ENCODE data around the gene SLC12A7.
A peak's percentile ranks its signal among the peaks of the same experiment; 100 is the strongest.

The SLC12A7 gene

DNA sequence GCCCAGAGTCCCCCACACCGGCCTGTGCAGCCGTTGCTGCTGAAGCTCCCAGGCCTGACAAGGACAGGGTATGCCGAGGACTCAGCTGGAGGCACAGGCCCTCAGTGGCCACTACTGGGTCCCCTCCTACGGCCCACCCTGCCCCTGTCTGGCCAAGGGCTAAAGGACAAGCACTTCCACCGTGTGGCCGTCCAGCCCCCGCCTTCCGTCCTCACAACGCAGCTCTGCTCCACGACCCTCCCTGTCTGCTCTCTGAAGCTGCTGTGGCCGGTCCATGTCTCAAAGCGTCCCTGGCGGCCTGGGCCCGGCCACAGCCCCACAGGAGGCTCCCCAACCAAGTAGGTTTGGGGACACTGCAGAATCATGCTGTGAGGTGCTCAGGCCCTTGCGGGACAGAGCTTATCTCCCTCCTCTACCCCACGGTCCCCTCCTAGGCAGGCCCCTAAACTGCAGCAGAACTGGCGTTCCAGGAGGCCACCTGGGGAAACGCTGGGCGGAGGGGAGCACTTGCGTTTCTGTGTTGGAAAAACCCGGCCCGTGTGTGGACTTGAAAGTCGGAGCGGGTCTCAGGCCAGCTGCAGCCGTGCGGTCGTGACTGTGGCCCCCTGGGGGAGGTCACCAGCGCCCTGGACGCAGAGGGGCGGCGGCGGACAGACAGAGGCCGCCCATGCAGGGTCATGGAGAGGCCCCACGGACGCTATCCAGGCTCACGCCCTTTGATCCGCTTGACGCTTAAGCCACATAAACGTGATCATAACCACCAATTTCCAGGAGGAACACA, 57.7 kb downstream of the SLC12A7 start:
- no peak for DNase-seq (ENCODE audit: low read depth)
- no peak overlapping the region for H3K4me3 ChIP-seq (ENCODE audit: low read length)
- TF ChIP-seq, protein P1, sequence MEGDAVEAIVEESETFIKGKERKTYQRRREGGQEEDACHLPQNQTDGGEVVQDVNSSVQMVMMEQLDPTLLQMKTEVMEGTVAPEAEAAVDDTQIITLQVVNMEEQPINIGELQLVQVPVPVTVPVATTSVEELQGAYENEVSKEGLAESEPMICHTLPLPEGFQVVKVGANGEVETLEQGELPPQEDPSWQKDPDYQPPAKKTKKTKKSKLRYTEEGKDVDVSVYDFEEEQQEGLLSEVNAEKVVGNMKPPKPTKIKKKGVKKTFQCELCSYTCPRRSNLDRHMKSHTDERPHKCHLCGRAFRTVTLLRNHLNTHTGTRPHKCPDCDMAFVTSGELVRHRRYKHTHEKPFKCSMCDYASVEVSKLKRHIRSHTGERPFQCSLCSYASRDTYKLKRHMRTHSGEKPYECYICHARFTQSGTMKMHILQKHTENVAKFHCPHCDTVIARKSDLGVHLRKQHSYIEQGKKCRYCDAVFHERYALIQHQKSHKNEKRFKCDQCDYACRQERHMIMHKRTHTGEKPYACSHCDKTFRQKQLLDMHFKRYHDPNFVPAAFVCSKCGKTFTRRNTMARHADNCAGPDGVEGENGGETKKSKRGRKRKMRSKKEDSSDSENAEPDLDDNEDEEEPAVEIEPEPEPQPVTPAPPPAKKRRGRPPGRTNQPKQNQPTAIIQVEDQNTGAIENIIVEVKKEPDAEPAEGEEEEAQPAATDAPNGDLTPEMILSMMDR (conservative IDR thresholded peaks at IDR 0.05; ENCODE audit: low read length), result no peak

DNA sequence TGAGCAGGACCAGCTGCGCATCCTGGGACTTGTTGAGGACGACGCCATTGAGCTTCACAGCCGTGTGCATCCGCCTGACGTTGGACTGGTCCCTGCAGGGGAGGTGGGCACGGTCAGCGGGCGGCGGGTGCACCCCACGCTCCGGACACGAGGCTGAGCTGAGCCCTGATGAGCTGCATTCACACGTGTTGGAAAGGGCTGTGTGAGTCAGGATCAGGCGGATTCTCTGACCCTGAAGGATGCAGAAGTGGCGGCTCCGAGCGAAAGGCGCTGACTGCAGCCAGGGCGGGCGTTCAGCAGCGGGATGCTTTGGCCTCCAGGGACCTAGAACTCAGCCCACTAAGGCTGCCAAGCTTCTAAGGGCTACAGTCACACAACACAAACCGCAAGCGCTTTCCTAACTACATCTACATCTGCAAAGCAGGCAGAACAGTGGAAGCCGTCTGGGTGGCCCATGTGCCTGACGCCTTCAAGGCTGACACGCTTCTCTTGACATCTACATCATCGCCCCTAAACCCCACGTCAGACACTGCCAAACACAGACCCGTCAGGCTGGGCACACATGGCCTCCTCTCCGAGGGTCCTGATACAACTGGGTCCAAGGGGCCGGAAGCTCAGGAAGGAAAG, 58.4 kb downstream of the SLC12A7 start:
- TF ChIP-seq, protein P1 (conservative IDR thresholded peaks at IDR 0.05; ENCODE audit: low read length), result no peak
- no peak overlapping the region for H3K4me3 ChIP-seq (ENCODE audit: low read length)
- DNase-seq (ENCODE audit: low read depth), result peak; percentile 68

DNA sequence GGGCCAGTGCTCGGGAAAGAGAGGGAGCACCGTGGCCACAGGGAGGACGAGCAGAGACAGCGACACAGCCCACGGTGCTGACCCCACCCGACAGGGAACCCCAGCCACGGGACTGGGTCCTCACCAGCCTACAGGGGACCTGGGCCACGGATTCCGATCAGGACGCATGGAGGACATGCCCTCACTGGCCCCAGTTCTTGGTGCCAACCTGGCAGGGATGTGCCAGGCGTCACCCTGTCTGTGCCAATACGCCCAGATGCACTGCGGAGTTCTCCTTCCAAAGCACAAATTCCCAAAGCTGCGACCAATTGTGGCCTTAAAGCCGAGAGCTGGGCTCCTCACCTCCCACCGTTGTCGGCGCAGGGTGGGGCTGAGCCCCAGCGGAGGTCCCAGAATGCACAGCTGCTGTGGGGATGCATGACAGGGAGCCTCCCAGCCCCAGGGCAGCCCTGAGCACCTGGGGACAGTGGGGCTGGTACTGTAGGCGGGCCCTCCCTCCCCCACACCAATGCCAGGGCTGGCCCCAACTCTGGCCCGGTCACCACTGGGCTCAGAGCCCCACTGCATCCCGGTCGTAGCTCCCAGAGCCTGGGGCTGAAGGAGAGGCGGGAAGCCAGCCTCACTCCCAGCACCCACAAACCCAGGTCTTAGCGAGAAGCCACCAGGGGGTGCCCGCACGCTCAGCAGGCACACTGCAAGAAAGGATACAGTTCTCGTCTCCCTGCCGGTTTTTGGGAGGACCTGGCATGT, 59.0 kb downstream of the SLC12A7 start:
- TF ChIP-seq, protein P1 (conservative IDR thresholded peaks at IDR 0.05; ENCODE audit: low read length), result peak; percentile 16; the same call in 1 of the 2 replicates
- peak; percentile 11 for DNase-seq (ENCODE audit: low read depth)
- no peak overlapping the region for H3K4me3 ChIP-seq (ENCODE audit: low read length)

DNA sequence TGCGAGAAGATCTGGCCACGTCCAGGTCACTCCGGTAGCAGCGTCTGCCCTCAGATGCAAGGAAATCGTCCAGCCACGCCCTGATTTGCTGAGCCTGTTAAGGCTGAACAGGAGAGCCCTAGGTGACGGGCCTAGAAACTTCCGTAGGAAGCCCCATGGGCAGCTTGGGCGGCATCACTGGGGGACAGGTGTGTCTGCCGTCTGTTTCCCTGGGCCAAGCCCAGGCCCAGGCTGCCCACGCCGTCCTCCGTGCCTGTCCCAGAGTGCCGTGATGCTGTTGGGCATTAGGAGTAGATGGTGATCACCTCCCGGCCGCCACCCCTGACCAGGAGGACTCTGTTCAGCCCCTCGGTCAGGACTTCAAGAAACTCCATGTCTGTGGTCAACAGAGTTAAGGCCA, 59.8 kb downstream of the SLC12A7 start:
- TF ChIP-seq, protein P1 (conservative IDR thresholded peaks at IDR 0.05; ENCODE audit: low read length), result no peak
- DNase-seq (ENCODE audit: low read depth), result no peak
- H3K4me3 ChIP-seq (ENCODE audit: low read length), result no peak overlapping the region

DNA sequence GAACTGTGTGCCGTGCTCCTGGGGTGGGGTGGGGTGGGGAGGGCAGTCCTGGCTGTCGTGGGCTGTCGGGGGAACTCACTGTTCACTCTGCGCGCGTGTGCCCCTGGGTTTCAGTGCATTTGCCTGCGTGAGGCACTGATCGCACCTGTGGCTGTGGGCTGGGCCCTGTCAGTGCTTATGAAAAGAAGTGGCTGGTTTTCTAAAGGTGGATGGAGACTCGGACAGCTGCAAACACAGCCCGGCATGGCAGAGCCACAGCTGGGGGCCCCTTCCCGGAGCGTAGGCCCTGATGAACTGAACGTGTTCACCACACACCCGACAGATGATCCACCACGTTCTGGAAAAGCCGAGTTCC, 60.5 kb downstream of the SLC12A7 start:
- TF ChIP-seq, protein P1 (conservative IDR thresholded peaks at IDR 0.05; ENCODE audit: low read length), result no peak
- DNase-seq (ENCODE audit: low read depth), result no peak
- no peak overlapping the region for H3K4me3 ChIP-seq (ENCODE audit: low read length)

DNA sequence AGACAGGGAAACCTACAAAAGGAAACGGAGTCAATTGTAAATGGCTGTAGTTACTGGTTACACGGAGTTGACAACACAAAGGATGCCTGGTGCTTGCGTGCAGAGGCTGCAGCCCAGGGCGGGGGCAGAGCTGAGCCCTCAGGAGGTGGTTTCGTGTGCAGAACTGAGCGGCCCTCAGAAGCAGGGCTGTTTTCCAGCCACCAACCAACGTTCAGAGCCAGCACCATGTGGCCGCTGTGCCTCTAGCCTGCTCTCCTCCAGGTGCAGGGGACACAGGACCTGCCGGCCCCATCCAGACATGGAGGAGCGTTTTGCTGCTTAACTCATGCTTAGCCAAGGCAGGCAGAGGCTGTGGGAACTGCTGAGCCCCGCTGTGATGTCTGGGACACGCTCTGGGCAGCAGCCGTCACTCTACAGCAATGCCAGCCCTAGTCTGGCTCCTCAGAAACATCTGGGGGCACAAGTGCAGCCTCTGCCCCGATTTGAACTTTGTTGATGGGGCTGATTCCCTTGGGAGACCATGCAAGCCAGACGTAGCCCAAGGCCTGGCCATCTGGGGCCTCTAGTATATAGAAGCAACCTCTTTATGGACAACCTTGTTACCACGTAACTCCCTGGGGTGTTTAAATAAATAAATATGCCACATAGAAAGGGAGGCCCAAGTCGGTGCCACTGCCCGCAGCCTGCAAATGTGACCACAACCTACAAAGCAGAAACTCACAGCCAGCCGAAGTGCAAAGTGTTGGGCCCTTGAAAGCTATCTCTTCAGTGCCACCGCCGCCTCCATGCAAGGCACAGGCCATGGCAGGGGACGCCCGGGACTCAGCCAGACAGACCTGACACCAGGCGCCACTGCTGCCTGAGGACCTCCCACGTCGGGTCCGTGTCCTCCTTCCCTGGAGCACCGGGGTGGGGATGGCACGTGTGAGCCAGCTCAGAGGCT, 61.2 kb downstream of the SLC12A7 start:
- TF ChIP-seq, protein P1 (conservative IDR thresholded peaks at IDR 0.05; ENCODE audit: low read length), result no peak
- no peak overlapping the region for H3K4me3 ChIP-seq (ENCODE audit: low read length)
- no peak for DNase-seq (ENCODE audit: low read depth)
